K562 (cell line): ENCODE data around the gene SRD5A1. TPM values are rescaled to one million over a fixed set of nuclear protein-coding genes. Genes with fewer than 3 reads are reported as not detected.

Experiments used
- PRDM10 ChIP-seq: fragments of 450-650 bp; IDR thresholded peaks from 2 replicates; pipeline ENCODE4 v1.6.1; 2018; ENCODE audit not compliant: partially characterized antibody
- RBM34 ChIP-seq: fragments of 200-400 bp; formaldehyde crosslinking; IDR thresholded peaks from 2 replicates; pipeline ENCODE4 v1.6.1; 2018; ENCODE audit warnings: low read length, borderline replicate concordance; ENCODE audit not compliant: insufficient read depth
- THAP12 ChIP-seq: fragments of 250-450 bp; sonication (Bioruptor Pico); IDR thresholded peaks from 2 replicates; pipeline ENCODE4 v1.9.0; 2021; ENCODE audit warnings: mild to moderate bottlenecking, inconsistent platforms
- ZFP36 ChIP-seq: fragments of 150-350 bp; IDR thresholded peaks from 2 replicates; pipeline ENCODE4 v1.6.1; 2018; ENCODE audit warnings: low read length, low read depth; ENCODE audit not compliant: partially characterized antibody
- ZHX1 ChIP-seq: fragments of 150-350 bp; conservative IDR thresholded peaks from 2 replicates; pipeline ENCODE4 v1.6.1; 2014; ENCODE audit warnings: low read length
- ZNF431 ChIP-seq: sonication (generic); formaldehyde crosslinking; IDR thresholded peaks from 2 replicates; pipeline ENCODE4 v1.8.0; 2022; ENCODE audit warnings: mild to moderate bottlenecking, missing genetic modification reagents
- ZNF518B ChIP-seq: fragments of 250-450 bp; sonication (Bioruptor Pico); IDR thresholded peaks from 2 replicates; pipeline ENCODE4 v1.5.0; 2021; ENCODE audit warnings: mild to moderate bottlenecking, moderate library complexity
- polyA plus RNA-seq, 8 experiments: library from polyadenylated mRNA; depleted of rRNA in 4 of 8; stranded (reverse) in 5 of 8; unstranded in 3 of 8; fragments of >200 nt; fragmentation: Nextera tagmentation in 2 of 8; fragmentation: Illumina TruSeq in 1 of 8; extraction: Ambion mirVana in 2 of 8; extraction: Trizol in 1 of 8; gene quantifications; 2 replicates each; pipeline versions ENCODE4 v1.2.1 to v1.2.3, GENCODE V29; 2011 to 2014; ENCODE audit warnings: inconsistent platforms in 1 of 8, missing spikeins in 1 of 8
- total RNA-seq, 7 experiments: library from RNA; depleted of rRNA in 6 of 7; stranded (reverse); fragments of >200 nt in 6 of 7; fragmentation: Illumina TruSeq in 2 of 7; extraction: Trizol in 2 of 7; gene quantifications; 2 replicates each; pipeline versions ENCODE4 v1.2.1 to v1.2.3, GENCODE V29; 2011 to 2021; ENCODE audit warnings: low replicate concordance in 1 of 7

The SRD5A1 gene
- total and polyA plus RNA-seq, 9 of the 15 experiments (the other 6 are each of a cell fraction or from before 2014, with no cell fraction given): 1.3 to 22.6 (median 8.1) TPM

- TF ChIP-seq ZHX1 (no peak), THAP12 (0 out of 2 replicates have a peak, but pooled peaks have one; percentile 6), ZNF431 (CRISPR knock-in tag) (no peak), ZNF518B (CRISPR knock-in tag) (no peak), ZFP36 (no peak), RBM34 (no peak), PRDM10 (peak; percentile 4)
Observed at GRCh38 chr5:6712142-6712576, 78.9 kb downstream of the SRD5A1 start (continued).
